GM18858 (cell line): ENCODE results near the gene TPCN1.
A peak's percentile ranks its signal among the peaks of the same experiment; 100 is the strongest.

Source experiments
- ATAC-seq: cut with Tn5 transposase; IDR thresholded peaks from one replicate; pipeline ENCODE4 v1.9.1; 2021; ENCODE audit not compliant: unreplicated experiment

TPCN1 gene

GRCh38 chr12:113221181-113221996 is at the start of gene TPCN1:
TPCN1 (plus strand) TSS chr12:113221464; CDS start chr12:113226853, 5,389 bp downstream.
- ATAC-seq = peak; percentile 84

- ATAC-seq = no peak
Observed at GRCh38 chr12:113171543-113171942, 49.7 kb upstream of the TPCN1 start.

- ATAC-seq = no peak
Observed at GRCh38 chr12:113172185-113172584, 49.1 kb upstream of the TPCN1 start.

GRCh38 chr12:113173081-113173698 is 48.1 kb upstream of the TPCN1 start:
- peak; percentile 49 for ATAC-seq

- ATAC-seq = peak; percentile 49
Observed at GRCh38 chr12:113174461-113175384, 46.5 kb upstream of the TPCN1 start.

GRCh38 chr12:113179023-113179422 is 42.2 kb upstream of the TPCN1 start:
- no peak for ATAC-seq

GRCh38 chr12:113180333-113180732 is 40.9 kb upstream of the TPCN1 start:
- no peak for ATAC-seq

GRCh38 chr12:113181975-113182374 is 39.3 kb upstream of the TPCN1 start:
- no peak for ATAC-seq

GRCh38 chr12:113183030-113183589 is 38.2 kb upstream of the TPCN1 start:
- no peak for ATAC-seq

- peak; percentile 31 for ATAC-seq
Observed at GRCh38 chr12:113184098-113184899, 37.0 kb upstream of the TPCN1 start.

GRCh38 chr12:113184900-113185179 is 36.4 kb upstream of the TPCN1 start:
- ATAC-seq = peak; percentile 67

- peak; percentile 37 for ATAC-seq
Observed at GRCh38 chr12:113185180-113186032, 35.9 kb upstream of the TPCN1 start, which contains the start of the genes DDX54 and RITA1. DDX54 (minus strand) TSS chr12:113185478; CDS start chr12:113185451, 27 bp downstream. RITA1 (plus strand) TSS chr12:113185721; CDS start chr12:113186747, 1,026 bp downstream.

GRCh38 chr12:113186033-113186365 is 35.3 kb upstream of the TPCN1 start:
- no peak for ATAC-seq

- no peak for ATAC-seq
Observed at GRCh38 chr12:113186666-113187325, 34.5 kb upstream of the TPCN1 start.

GRCh38 chr12:113189361-113189760 is 31.9 kb upstream of the TPCN1 start:
- no peak for ATAC-seq

- ATAC-seq = no peak
Observed at GRCh38 chr12:113190761-113191160, 30.5 kb upstream of the TPCN1 start.

GRCh38 chr12:113191227-113191626 is 30.0 kb upstream of the TPCN1 start:
- no peak for ATAC-seq

GRCh38 chr12:113194971-113195391 is 26.3 kb upstream of the TPCN1 start:
- no peak for ATAC-seq

- no peak for ATAC-seq
Observed at GRCh38 chr12:113195598-113195997, 25.7 kb upstream of the TPCN1 start.
